Liver (tissue), 9 donors: ENCODE measurements around the gene PRKAR1B. TPM values are rescaled to one million over a fixed set of nuclear protein-coding genes. Genes with fewer than 3 reads are reported as not detected.

ENCODE experiments used
- DNase-seq: peaks from one replicate; pipeline ENCODE4 v3.0.0-alpha.2; 2017; ENCODE audit warnings: low spot score
- H3K27ac ChIP-seq, 2 donors: one replicate each; pipeline ENCODE4 v1.7.0; 2013; ENCODE audit warnings: inconsistent platforms in 2 of 2, low read length in 2 of 2, control low read depth in 1 of 2, low read depth in 1 of 2, mild to moderate bottlenecking in 1 of 2
- H3K27me3 ChIP-seq, 4 donors: one replicate each; pipeline versions ENCODE4 v1.6.1 to v1.7.0; 2013; ENCODE audit warnings: low read length in 3 of 4, inconsistent platforms in 1 of 4, mild to moderate bottlenecking in 1 of 4, moderate library complexity in 1 of 4; ENCODE audit not compliant: control insufficient read depth in 4 of 4, insufficient read depth in 4 of 4
- H3K36me3 ChIP-seq, 4 donors: one replicate each; pipeline versions ENCODE4 v1.6.1 to v1.7.0; 2013; ENCODE audit warnings: low read length in 3 of 4, mild to moderate bottlenecking in 3 of 4, low read depth in 1 of 4, moderate library complexity in 1 of 4; ENCODE audit not compliant: control insufficient read depth in 4 of 4, insufficient read depth in 3 of 4
- H3K4me1 ChIP-seq, 4 donors: one replicate each; pipeline versions ENCODE4 v1.6.1 to v1.7.0; 2013; ENCODE audit warnings: low read length in 3 of 4, mild to moderate bottlenecking in 3 of 4, moderate library complexity in 1 of 4; ENCODE audit not compliant: control insufficient read depth in 4 of 4, insufficient read depth in 4 of 4
- H3K4me3 ChIP-seq, 3 donors: one replicate each; pipeline versions ENCODE4 v1.6.1 to v1.7.0; 2013; ENCODE audit warnings: low read length in 3 of 3, control low read depth in 1 of 3, low read depth in 1 of 3, mild to moderate bottlenecking in 1 of 3
- H3K9ac ChIP-seq, 2 donors: one replicate each; pipeline ENCODE4 v1.7.0; 2013; ENCODE audit warnings: low read length in 2 of 2, mild to moderate bottlenecking in 2 of 2, moderate library complexity in 2 of 2, control low read depth in 1 of 2, low read depth in 1 of 2
- H3K9me3 ChIP-seq, 4 donors: one replicate each; pipeline versions ENCODE4 v1.6.1 to v1.7.0; 2013; ENCODE audit warnings: low read length in 3 of 4; ENCODE audit not compliant: control insufficient read depth in 4 of 4
- ATF3 ChIP-seq: IDR thresholded peaks from 2 replicates; pipeline ENCODE4 v1.6.1; 2016; ENCODE audit warnings: antibody characterized with exemption
- CTCF ChIP-seq: fragments of 150-350 bp; IDR thresholded peaks from 2 replicates; pipeline ENCODE4 v1.5.1; 2017; ENCODE audit warnings: improper control_type of control experiment, low read depth, low read length; ENCODE audit not compliant: missing input control
- EGR1 ChIP-seq, 2 donors: IDR thresholded peaks; 2 replicates each; pipeline ENCODE4 v1.6.1; 2016 to 2018; ENCODE audit warnings: antibody characterized with exemption in 2 of 2, low read depth in 2 of 2
- FOXA1 ChIP-seq: IDR thresholded peaks from 2 replicates; pipeline ENCODE4 v1.6.1; 2016; ENCODE audit warnings: antibody characterized with exemption
- FOXA2 ChIP-seq: IDR thresholded peaks from 2 replicates; pipeline ENCODE4 v1.6.1; 2016; ENCODE audit warnings: antibody characterized with exemption
- GABPA ChIP-seq, 2 donors: IDR thresholded peaks in 1 of 2; conservative IDR thresholded peaks in 1 of 2; 2 replicates each; pipeline ENCODE4 v1.6.1; 2016; ENCODE audit warnings: antibody characterized with exemption in 2 of 2, mild to moderate bottlenecking in 1 of 2, moderate library complexity in 1 of 2
- HNF4A ChIP-seq, 2 donors: conservative IDR thresholded peaks; 2 replicates each; pipeline ENCODE4 v1.6.1; 2016; ENCODE audit warnings: antibody characterized with exemption in 2 of 2, mild to moderate bottlenecking in 2 of 2
- HNF4G ChIP-seq: IDR thresholded peaks from 2 replicates; pipeline ENCODE4 v1.6.1; 2016; ENCODE audit warnings: antibody characterized with exemption
- JUND ChIP-seq, 2 donors: IDR thresholded peaks; 2 replicates each; pipeline ENCODE4 v1.6.1; 2016; ENCODE audit warnings: antibody characterized with exemption in 2 of 2
- MAX ChIP-seq: IDR thresholded peaks from 2 replicates; pipeline ENCODE4 v1.6.1; 2016; ENCODE audit warnings: antibody characterized with exemption
- REST ChIP-seq: IDR thresholded peaks from 2 replicates; pipeline ENCODE4 v1.6.1; 2016; ENCODE audit warnings: antibody characterized with exemption, mild to moderate bottlenecking
- RXRA ChIP-seq, 2 donors: IDR thresholded peaks; 2 replicates each; pipeline ENCODE4 v1.6.1; 2017 to 2018; ENCODE audit warnings: antibody characterized with exemption in 2 of 2, mild to moderate bottlenecking in 1 of 2
- SP1 ChIP-seq: IDR thresholded peaks from 2 replicates; pipeline ENCODE4 v1.6.1; 2018; ENCODE audit warnings: antibody characterized with exemption, mild to moderate bottlenecking
- TAF1 ChIP-seq: conservative IDR thresholded peaks from 2 replicates; pipeline ENCODE4 v1.6.1; 2016; ENCODE audit warnings: antibody characterized with exemption, mild to moderate bottlenecking
- YY1 ChIP-seq: IDR thresholded peaks from 2 replicates; pipeline ENCODE4 v1.6.1; 2016; ENCODE audit warnings: antibody characterized with exemption, mild to moderate bottlenecking
- ZBTB33 ChIP-seq: IDR thresholded peaks from 2 replicates; pipeline ENCODE4 v1.6.1; 2016; ENCODE audit warnings: antibody characterized with exemption
- WGBS: extraction: QIAGEN DNeasy Blood & Tissue Kit; methylation state at CpG from one replicate; pipeline ENCODE4 v1.1.7; 2013; 5-methylcytosine and 5-hydroxymethylcytosine counted together
- polyA plus RNA-seq, 2 donors: library from polyadenylated mRNA; stranded (reverse) in 1 of 2; unstranded in 1 of 2; fragments of 200-250 nt in 1 of 2; fragments of >200 nt in 1 of 2; fragmentation: Nextera tagmentation in 1 of 2; extraction: Ambion mirVana in 1 of 2; gene quantifications; one replicate each; pipeline versions ENCODE4 v1.2.1 to v1.2.3, GENCODE V29; 2013 to 2015
- total RNA-seq, 2 donors: library from RNA; depleted of rRNA; stranded (reverse); fragments of >200 nt; gene quantifications; one replicate each; pipeline ENCODE4 v1.2.3, GENCODE V29; 2014
- donor health status: healthy.
- donor health status: healthy.
- donor health status: healthy.
- donor health status: healthy.
- donor health status: healthy.

PRKAR1B gene
- total and polyA plus RNA-seq, 4 donors, result 11.1 to 14.4 (median 12.4) TPM

GRCh38 chr7:760006-760405 lies 32.9 kb upstream of the PRKAR1B start:
- Histone ChIP-seq H3K27me3 (no peaks in the 10 kb centered on the region), H3K4me3 (no peak overlapping the region), H3K36me3 (peaks cover 7 to 54% (median 26%) of the 10 kb centered on the region in 4 donors), H3K9me3 (no peaks in the 10 kb centered on the region), H3K9ac (no peak overlapping the region), H3K27ac (no peak overlapping the region), H3K4me1 (no peaks in the 10 kb centered on the region)
- no peak for DNase-seq
- WGBS, result 93% methylated on average over 16 of the region's 16 CpGs
- TF ChIP-seq EGR1 (IDR thresholded peaks at IDR 0.05; ENCODE audit: low read depth in 2 of 2) (no peak), ATF3 (no peak), SP1 (no peak), HNF4A (conservative IDR thresholded peaks at IDR 0.05) (no peak), RXRA (IDR thresholded peaks at IDR 0.05) (no peak), TAF1 (no peak)

GRCh38 chr7:759569-759968 lies 32.5 kb upstream of the PRKAR1B start:
- DNase-seq, result no peak
- Histone ChIP-seq H3K9ac (no peak overlapping the region), H3K4me3 (no peak overlapping the region), H3K4me1 (no peaks in the 10 kb centered on the region), H3K27me3 (no peaks in the 10 kb centered on the region), H3K36me3 (peaks cover 9 to 57% (median 28%) of the 10 kb centered on the region in 4 donors), H3K27ac (no peak overlapping the region), H3K9me3 (no peaks in the 10 kb centered on the region)
- no peak for TF ChIP-seq FOXA1
- TF ChIP-seq CTCF, result no peak
- TF ChIP-seq REST, result no peak
- WGBS, result 94% methylated on average over 8 of the region's 8 CpGs

GRCh38 chr7:757741-758163 lies 30.7 kb upstream of the PRKAR1B start:
- no peaks in the 10 kb centered on the region for H3K9me3 ChIP-seq
- H3K9ac ChIP-seq, result no peak overlapping the region
- WGBS, result 90% methylated on average over 19 of the region's 19 CpGs
- no peak overlapping the region for H3K4me3 ChIP-seq
- no peak overlapping the region for H3K27ac ChIP-seq
- H3K27me3 ChIP-seq, result no peaks in the 10 kb centered on the region
- no peak for DNase-seq
- no peaks in the 10 kb centered on the region for H3K4me1 ChIP-seq
- peaks cover 11 to 46% (median 21%) of the 10 kb centered on the region in 4 donors for H3K36me3 ChIP-seq
- no peak for TF ChIP-seq ZBTB33
- TF ChIP-seq YY1, result no peak
- no peak for TF ChIP-seq HNF4G
- TF ChIP-seq ATF3, result no peak
- no peak for TF ChIP-seq TAF1
- TF ChIP-seq JUND (IDR thresholded peaks at IDR 0.05), result no peak
- no peak for TF ChIP-seq EGR1 (IDR thresholded peaks at IDR 0.05; ENCODE audit: low read depth in 2 of 2)
- no peak for TF ChIP-seq FOXA1
- no peak for TF ChIP-seq FOXA2
- TF ChIP-seq MAX, result no peak
- TF ChIP-seq GABPA (IDR thresholded peaks at IDR 0.05 in 1 of 2, conservative IDR thresholded peaks at IDR 0.05 in 1 of 2), result no peak
- TF ChIP-seq CTCF, result no peak
